HepG2 (cell line): ENCODE results near the gene NOX3. TPM values are rescaled to one million over a fixed set of nuclear protein-coding genes. Genes with fewer than 3 reads are reported as not detected.

Source experiments
- CBX2 ChIP-seq, 2 experiments: fragments of 200-600 bp in 1 of 2; sonication (generic); formaldehyde crosslinking in 1 of 2; IDR thresholded peaks; 2 replicates each; pipeline versions ENCODE4 v1.7.0 to v1.8.1; 2018 to 2022; ENCODE audit warnings: low read depth in 2 of 2, low read length in 1 of 2, mild to moderate bottlenecking in 1 of 2, missing genetic modification reagents in 1 of 2
- GLMP ChIP-seq: sonication (generic); formaldehyde crosslinking; IDR thresholded peaks from 2 replicates; pipeline ENCODE4 v1.9.0; 2021; ENCODE audit warnings: missing genetic modification reagents, mild to moderate bottlenecking, borderline replicate concordance
- KIAA2018 ChIP-seq: sonication (generic); formaldehyde crosslinking; IDR thresholded peaks from 2 replicates; pipeline ENCODE4 v1.5.0; 2020; ENCODE audit warnings: mild to moderate bottlenecking, missing genetic modification reagents, borderline replicate concordance
- MYPOP ChIP-seq: sonication (generic); formaldehyde crosslinking; IDR thresholded peaks from 2 replicates; pipeline ENCODE4 v1.8.1; 2023; ENCODE audit warnings: mild to moderate bottlenecking, moderate library complexity, missing genetic modification reagents
- NFE2L1 ChIP-seq: sonication (generic); formaldehyde crosslinking; IDR thresholded peaks from 2 replicates; pipeline ENCODE4 v1.4.0; 2020; ENCODE audit warnings: missing genetic modification reagents, mild to moderate bottlenecking, borderline replicate concordance
- PTBP1 ChIP-seq: fragments of 200-400 bp; formaldehyde crosslinking; IDR thresholded peaks from 2 replicates; pipeline ENCODE4 v1.6.1; 2018; ENCODE audit warnings: low read length, low read depth; ENCODE audit not compliant: poor library complexity, severe bottlenecking
- TOE1 ChIP-seq: sonication (generic); formaldehyde crosslinking; IDR thresholded peaks from 2 replicates; pipeline ENCODE4 v1.4.0; 2020; ENCODE audit warnings: mild to moderate bottlenecking, missing genetic modification reagents
- ZBTB37 ChIP-seq: sonication (generic); formaldehyde crosslinking; IDR thresholded peaks from 2 replicates; pipeline ENCODE4 v1.4.0; 2020; ENCODE audit warnings: mild to moderate bottlenecking, missing genetic modification reagents
- ZBTB38 ChIP-seq: sonication (generic); formaldehyde crosslinking; IDR thresholded peaks from 2 replicates; pipeline ENCODE4 v1.5.1; 2020; ENCODE audit warnings: mild to moderate bottlenecking, missing genetic modification reagents
- ZNF136 ChIP-seq: sonication (generic); formaldehyde crosslinking; IDR thresholded peaks from 2 replicates; pipeline ENCODE4 v1.8.1; 2022; ENCODE audit warnings: low read depth, mild to moderate bottlenecking, moderate library complexity, missing genetic modification reagents
- ZNF557 ChIP-seq: sonication (generic); formaldehyde crosslinking; IDR thresholded peaks from 2 replicates; pipeline ENCODE4 v1.4.0; 2020; ENCODE audit warnings: missing genetic modification reagents
- ZNF770 ChIP-seq: sonication (generic); formaldehyde crosslinking; IDR thresholded peaks from 2 replicates; pipeline ENCODE4 v1.5.0; 2020; ENCODE audit warnings: mild to moderate bottlenecking, missing genetic modification reagents
- ZNF790 ChIP-seq: sonication (generic); formaldehyde crosslinking; IDR thresholded peaks from 2 replicates; pipeline ENCODE4 v1.8.0; 2022; ENCODE audit warnings: missing genetic modification reagents, mild to moderate bottlenecking, borderline replicate concordance
- polyA plus RNA-seq, 8 experiments: library from polyadenylated mRNA; depleted of rRNA in 3 of 8; stranded (reverse) in 7 of 8; unstranded in 1 of 8; fragments of >200 nt; fragmentation: Illumina TruSeq in 4 of 8; extraction: Trizol in 4 of 8; gene quantifications; 2 replicates each; pipeline versions ENCODE4 v1.2.1 to v1.2.3, GENCODE V29; 2011 to 2016; ENCODE audit warnings: low read depth in 4 of 8, missing spikeins in 1 of 8, mixed read lengths in 1 of 8; ENCODE audit not compliant: insufficient read depth in 1 of 8
- total RNA-seq, 5 experiments: library from RNA; depleted of rRNA; stranded (reverse); fragments of >200 nt; fragmentation: Illumina TruSeq; extraction: Trizol; gene quantifications; 2 replicates each; pipeline ENCODE4 v1.2.3, GENCODE V29; 2016; ENCODE audit warnings: low read depth in 1 of 5

NOX3 gene
- total and polyA plus RNA-seq, 2 of the 13 experiments (the other 11 are each of a cell fraction or from before 2014, with no cell fraction given) = 0.09 to 0.18 TPM

- no peak for TF ChIP-seq KIAA2018 (CRISPR knock-in tag)
- TF ChIP-seq ZBTB38 (CRISPR knock-in tag) = peak; percentile 62; the same call in 1 of the 2 replicates
- TF ChIP-seq GLMP (CRISPR knock-in tag) = no peak
- no peak; the same call in 1 of the 2 replicates for TF ChIP-seq ZNF136
- TF ChIP-seq TOE1 (CRISPR knock-in tag) = no peak
- TF ChIP-seq CBX2 (IDR thresholded peaks at IDR 0.05; ENCODE audit: low read depth, low read length) = no peak
- TF ChIP-seq CBX2 (CRISPR knock-in tag; IDR thresholded peaks at IDR 0.05; ENCODE audit: low read depth) = no peak
- no peak for TF ChIP-seq ZNF557 (CRISPR knock-in tag)
- no peak for TF ChIP-seq NFE2L1 (CRISPR knock-in tag)
- no peak for TF ChIP-seq ZNF790 (CRISPR knock-in tag)
- TF ChIP-seq ZNF770 (CRISPR knock-in tag) = no peak
- no peak for TF ChIP-seq PTBP1
- TF ChIP-seq MYPOP = 0 out of 2 replicates have a peak, but pooled peaks have one; percentile 57
- TF ChIP-seq ZBTB37 (CRISPR knock-in tag) = peak; percentile 80
Measured at GRCh38 chr6:155444120-155444917, 11.3 kb downstream of the NOX3 start (continued).
